HG02840 (cell line): ENCODE data around the gene FBN3.
A peak's percentile ranks its signal among the peaks of the same experiment; 100 is the strongest.

Experiments used
- ATAC-seq: cut with Tn5 transposase; IDR thresholded peaks from one replicate; pipeline ENCODE4 v1.9.1; 2021; ENCODE audit warnings: mild to moderate bottlenecking, moderate library complexity, moderate number of reproducible peaks; ENCODE audit not compliant: unreplicated experiment, low FRiP score

FBN3 gene

GRCh38 chr19:8069096-8069973 is 80.1 kb downstream of the FBN3 start:
- ATAC-seq, result no peak

GRCh38 chr19:8065875-8066261 is 83.5 kb downstream of the FBN3 start:
- ATAC-seq, result no peak

GRCh38 chr19:8064911-8065874 is 84.2 kb downstream of the FBN3 start:
- ATAC-seq, result no peak

- no peak for ATAC-seq
Observed at GRCh38 chr19:8057545-8058270, 91.7 kb downstream of the FBN3 start.

- ATAC-seq, result no peak
Observed at GRCh38 chr19:8056533-8056932, 92.9 kb downstream of the FBN3 start.

GRCh38 chr19:8054169-8054568 is 95.2 kb downstream of the FBN3 start:
- ATAC-seq, result no peak

- no peak for ATAC-seq
Observed at GRCh38 chr19:8052464-8052859, 96.9 kb downstream of the FBN3 start, which contains the start of gene CCL25. Gene CCL25, plus strand, starts transcription at chr19:8052760. Its CDS starts 290 bp downstream, at chr19:8053050.

GRCh38 chr19:8050274-8051096 is 98.9 kb downstream of the FBN3 start:
- peak; percentile 79 for ATAC-seq

GRCh38 chr19:8046569-8047165 is 102.7 kb downstream of the FBN3 start:
- ATAC-seq, result no peak

GRCh38 chr19:8045872-8046568 is 103.4 kb downstream of the FBN3 start:
- no peak for ATAC-seq

- ATAC-seq, result no peak
Observed at GRCh38 chr19:8044018-8044417, 105.4 kb downstream of the FBN3 start.

GRCh38 chr19:8042900-8043299 is 106.5 kb downstream of the FBN3 start:
- no peak for ATAC-seq

GRCh38 chr19:8041531-8041931 is 107.9 kb downstream of the FBN3 start:
- ATAC-seq, result no peak

- no peak for ATAC-seq
Observed at GRCh38 chr19:8039231-8039630, 110.2 kb downstream of the FBN3 start.

GRCh38 chr19:8038815-8039214 is 110.6 kb downstream of the FBN3 start:
- no peak for ATAC-seq

GRCh38 chr19:8036434-8037099 is 112.8 kb downstream of the FBN3 start:
- ATAC-seq, result no peak

- ATAC-seq, result no peak
Observed at GRCh38 chr19:8034178-8034525, 115.2 kb downstream of the FBN3 start.
